GM12878 (cell line): ENCODE data around the gene KRT86. TPM values are rescaled to one million over a fixed set of nuclear protein-coding genes. Genes with fewer than 3 reads are reported as not detected.

ENCODE experiments used
- ATAC-seq: fragments of 200-7000 bp; cut with Tn5 transposase; 3 replicates; pipeline ENCODE4 v1.9.1; 2020; ENCODE audit warnings: mild to moderate bottlenecking, moderate library complexity
- BruUV-seq: library from RNA; stranded (reverse); fragments of 400-500 nt; replicated peaks from 2 replicates; lab custom pipeline; 2021; lab: Mats Ljungman, UMichigan
- CTCF ChIA-PET: fragments of 300-600 bp; sonication (Branson Sonifier 250); formaldehyde crosslinking; extraction: SDS; loops from one replicate; lab custom pipeline; 2021; ENCODE audit warnings: inconsistent platforms; lab: Yijun Ruan, JAX
- POLR2A ChIA-PET: fragments of 350-600 bp; formaldehyde crosslinking; extraction: SDS; loops from one replicate; lab custom pipeline; 2021; ENCODE audit warnings: inconsistent platforms; lab: Charles Lee
- RAD21 ChIA-PET: fragments of 300-600 bp; sonication (Branson Sonifier 250); formaldehyde crosslinking; loops from one replicate; lab custom pipeline; 2023; ENCODE audit warnings: antibody characterized with exemption; ENCODE audit not compliant: unreplicated experiment; lab: Charles Lee
- SMC1A ChIA-PET: fragments of 300-600 bp; sonication (Branson Sonifier 250); formaldehyde crosslinking; loops from one replicate; lab custom pipeline; 2023; ENCODE audit not compliant: unreplicated experiment, uncharacterized antibody; lab: Charles Lee
- DNase-seq: peaks from one replicate; pipeline ENCODE4 v3.0.0-alpha.2; 2011; ENCODE audit warnings: low read depth, low spot score
- FAIRE-seq: peaks from 3 replicates; lab custom pipeline; 2011; peaks lifted over from hg19 to GRCh38; lab: Jason Lieb, UNC
- H2AFZ ChIP-seq: 2 replicates; pipeline ENCODE4 v1.6.0; 2011; ENCODE audit warnings: low read depth, low read length, control low read depth; ENCODE audit not compliant: control insufficient read depth
- H3K27ac ChIP-seq: 2 replicates; pipeline ENCODE4 v1.5.1; 2011; ENCODE audit warnings: control low read depth; ENCODE audit not compliant: control insufficient read depth, insufficient read depth
- H3K27me3 ChIP-seq, 2 experiments: replicated peaks in 1 of 2; 2 replicates each; pipeline versions ENCODE4 v1.6.0 to v1.6.1; 2011; ENCODE audit warnings: low read length in 1 of 2; ENCODE audit not compliant: control insufficient read depth in 2 of 2, insufficient read depth in 2 of 2
- H3K36me3 ChIP-seq, 2 experiments: 2 replicates each; pipeline ENCODE4 v1.5.1; 2011; ENCODE audit warnings: low read length in 1 of 2; ENCODE audit not compliant: control insufficient read depth in 2 of 2, insufficient read depth in 2 of 2
- H3K4me1 ChIP-seq: 2 replicates; pipeline ENCODE4 v1.6.1; 2011; ENCODE audit warnings: mild to moderate bottlenecking, low read length, moderate library complexity, mixed read lengths; ENCODE audit not compliant: control insufficient read depth, insufficient read depth
- H3K4me2 ChIP-seq: 2 replicates; pipeline ENCODE4 v1.6.0; 2011; ENCODE audit warnings: control low read depth; ENCODE audit not compliant: control insufficient read depth, insufficient read depth
- H3K4me3 ChIP-seq: fragments of 200-600 bp; sonication (generic); 2 replicates; pipeline ENCODE4 v1.5.1; 2016
- H3K79me2 ChIP-seq: 2 replicates; pipeline ENCODE4 v1.6.0; 2011; ENCODE audit warnings: low read length; ENCODE audit not compliant: control insufficient read depth, insufficient read depth
- H3K9ac ChIP-seq: 2 replicates; pipeline ENCODE4 v1.8.0; 2011; ENCODE audit warnings: low read length, control low read depth, mixed read lengths; ENCODE audit not compliant: control insufficient read depth, insufficient read depth
- H3K9me3 ChIP-seq: replicated peaks from 3 replicates; pipeline ENCODE4 v1.5.1; 2011; ENCODE audit warnings: mild to moderate bottlenecking, low read length; ENCODE audit not compliant: control insufficient read depth, insufficient read depth
- H4K20me1 ChIP-seq: 2 replicates; pipeline ENCODE4 v1.6.0; 2011; ENCODE audit not compliant: control insufficient read depth, insufficient read depth
- BRCA1 ChIP-seq: IDR thresholded peaks from 2 replicates; pipeline ENCODE4 v1.6.1; 2011; ENCODE audit warnings: low read depth, low read length, improper control_type of control experiment
- CHD4 ChIP-seq: fragments of 200-600 bp; sonication (generic); IDR thresholded peaks from 2 replicates; pipeline ENCODE4 v1.6.1; 2016; ENCODE audit warnings: mild to moderate bottlenecking
- CREB1 ChIP-seq: IDR thresholded peaks from 2 replicates; pipeline ENCODE4 v1.6.1; 2012; ENCODE audit warnings: low read depth, mild to moderate bottlenecking, inconsistent platforms
- HCFC1 ChIP-seq: fragments of 150-350 bp; IDR thresholded peaks from 2 replicates; pipeline ENCODE4 v1.6.1; 2014; ENCODE audit warnings: low read length
- HDGF ChIP-seq: fragments of 450-650 bp; IDR thresholded peaks from 2 replicates; pipeline ENCODE4 v1.6.1; 2016; ENCODE audit warnings: antibody characterized with exemption
- JUND ChIP-seq: IDR thresholded peaks from 2 replicates; pipeline ENCODE4 v1.6.1; 2012; ENCODE audit warnings: low read depth, mild to moderate bottlenecking, low read length, improper control_type of control experiment, moderate library complexity
- LARP7 ChIP-seq: fragments of 450-650 bp; IDR thresholded peaks from 2 replicates; pipeline ENCODE4 v1.6.1; 2017; ENCODE audit warnings: mild to moderate bottlenecking
- NFYB ChIP-seq: IDR thresholded peaks from 2 replicates; pipeline ENCODE4 v1.6.1; 2011; ENCODE audit warnings: low read depth, mild to moderate bottlenecking, low read length, improper control_type of control experiment, moderate library complexity; ENCODE audit not compliant: insufficient read depth
- NR2C1 ChIP-seq: fragments of 450-650 bp; IDR thresholded peaks from 2 replicates; pipeline ENCODE4 v1.6.1; 2017; ENCODE audit warnings: antibody characterized with exemption, mild to moderate bottlenecking, moderate library complexity
- POLR2A ChIP-seq: IDR thresholded peaks from 2 replicates; pipeline ENCODE4 v1.6.1; 2011; ENCODE audit warnings: low read depth, mild to moderate bottlenecking, low read length
- WRNIP1 ChIP-seq: IDR thresholded peaks from 2 replicates; pipeline ENCODE4 v1.6.1; 2011; ENCODE audit warnings: low read depth, low read length, improper control_type of control experiment, borderline replicate concordance
- YBX1 ChIP-seq: fragments of 450-650 bp; IDR thresholded peaks from 2 replicates; pipeline ENCODE4 v1.6.1; 2016; ENCODE audit warnings: antibody characterized with exemption
- YY1 ChIP-seq: IDR thresholded peaks from 2 replicates; pipeline ENCODE4 v1.6.1; 2011; ENCODE audit warnings: low read depth, mild to moderate bottlenecking, low read length
- ZBED1 ChIP-seq: IDR thresholded peaks from 2 replicates; pipeline ENCODE4 v1.6.1; 2016; ENCODE audit warnings: borderline replicate concordance
- ZNF622 ChIP-seq: fragments of 450-650 bp; IDR thresholded peaks from 2 replicates; pipeline ENCODE4 v1.6.1; 2017; ENCODE audit warnings: mild to moderate bottlenecking, inconsistent platforms
- WGBS: methylation state at CpG from one replicate; pipeline ENCODE4 v1.1.6; 2016; ENCODE audit warnings: low lambda C conversion rate; ENCODE audit not compliant: insufficient replicate concordance, insufficient coverage; ENCODE audit errors: missing lambda C conversion rate; 5-methylcytosine and 5-hydroxymethylcytosine counted together
- in situ Hi-C: fragments of 300-500 bp; cut with MboI; formaldehyde crosslinking; loops from 9 replicates; pipeline ENCODE4 v1.14.3; 2018; ENCODE audit warnings: mixed read lengths
- intact Hi-C: fragments of 100-400 bp; cut with micrococcal nuclease; formaldehyde crosslinking; loops from one replicate; pipeline ENCODE4 v1.14.2; 2022; ENCODE audit not compliant: unreplicated experiment
- polyA plus RNA-seq, 11 experiments: library from polyadenylated mRNA; depleted of rRNA in 4 of 11; unstranded in 6 of 11; stranded (reverse) in 5 of 11; fragments of >200 nt; fragmentation: Nextera tagmentation in 4 of 11; fragmentation: Illumina TruSeq in 1 of 11; extraction: Ambion mirVana in 4 of 11; extraction: Trizol in 1 of 11; gene quantifications; 1 replicate in 1 of 11; 2 replicates in 10 of 11; pipeline versions ENCODE4 v1.2.1 to v1.2.3, GENCODE V29; 2011 to 2016; ENCODE audit warnings: inconsistent platforms in 2 of 11, missing spikeins in 2 of 11, low read depth in 1 of 11
- total RNA-seq, 4 experiments: library from RNA; depleted of rRNA in 3 of 4; stranded (reverse); fragments of >200 nt in 3 of 4; fragmentation: Illumina TruSeq in 1 of 4; extraction: Trizol in 1 of 4; gene quantifications; 2 replicates each; pipeline versions ENCODE4 v1.2.1 to v1.2.3, GENCODE V29; 2013 to 2021
- TF ChIP-seq, protein P1 (sequence below): fragments of 450-650 bp; IDR thresholded peaks from 2 replicates; pipeline ENCODE4 v1.6.1; 2017; ENCODE audit warnings: borderline replicate concordance
- TF ChIP-seq, protein P2 (sequence below): fragments of 450-650 bp; IDR thresholded peaks from 2 replicates; pipeline ENCODE4 v1.6.1; 2018; ENCODE audit warnings: borderline replicate concordance, mild to moderate bottlenecking; ENCODE audit not compliant: partially characterized antibody

KRT86 gene
- total and polyA plus RNA-seq, 10 of the 15 experiments (the other 5 are each of a cell fraction or from before 2014, with no cell fraction given), result 0.11 to 0.54 (median 0.18) TPM; not detected in 4

GRCh38 chr12:52337054-52337453, 62.6 kb downstream of the KRT86 start:
- ChIA-PET POLR2A (interaction anchor here (1.2 kb wide), 1 partner anchor 10 kb away, joined by 3 read pairs; no protein-coding TSS in a partner anchor), SMC1A (interaction anchor here (0.9 kb wide), 1 partner anchor 168 kb away, joined by 3 read pairs; no protein-coding TSS in a partner anchor)
- in situ Hi-C loops, result no loop called here
- ATAC-seq, result no peak
- peaks cover 0 to 2% of the 10 kb centered on the region in 2 experiments; a peak in 2 of 4 replicates for H3K27me3 ChIP-seq
- TF ChIP-seq YY1 (no peak), HDGF (no peak), CHD4 (no peak), POLR2A (no peak), BRCA1 (no peak), NFYB (no peak), WRNIP1 (no peak), CREB1 (no peak), HCFC1 (no peak), LARP7 (no peak), YBX1 (no peak), ZNF622 (no peak), ZBED1 (no peak), NR2C1 (no peak), JUND (no peak)
- TF ChIP-seq, protein P1, sequence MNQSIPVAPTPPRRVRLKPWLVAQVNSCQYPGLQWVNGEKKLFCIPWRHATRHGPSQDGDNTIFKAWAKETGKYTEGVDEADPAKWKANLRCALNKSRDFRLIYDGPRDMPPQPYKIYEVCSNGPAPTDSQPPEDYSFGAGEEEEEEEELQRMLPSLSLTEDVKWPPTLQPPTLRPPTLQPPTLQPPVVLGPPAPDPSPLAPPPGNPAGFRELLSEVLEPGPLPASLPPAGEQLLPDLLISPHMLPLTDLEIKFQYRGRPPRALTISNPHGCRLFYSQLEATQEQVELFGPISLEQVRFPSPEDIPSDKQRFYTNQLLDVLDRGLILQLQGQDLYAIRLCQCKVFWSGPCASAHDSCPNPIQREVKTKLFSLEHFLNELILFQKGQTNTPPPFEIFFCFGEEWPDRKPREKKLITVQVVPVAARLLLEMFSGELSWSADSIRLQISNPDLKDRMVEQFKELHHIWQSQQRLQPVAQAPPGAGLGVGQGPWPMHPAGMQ, result no peak
- TF ChIP-seq, protein P2, sequence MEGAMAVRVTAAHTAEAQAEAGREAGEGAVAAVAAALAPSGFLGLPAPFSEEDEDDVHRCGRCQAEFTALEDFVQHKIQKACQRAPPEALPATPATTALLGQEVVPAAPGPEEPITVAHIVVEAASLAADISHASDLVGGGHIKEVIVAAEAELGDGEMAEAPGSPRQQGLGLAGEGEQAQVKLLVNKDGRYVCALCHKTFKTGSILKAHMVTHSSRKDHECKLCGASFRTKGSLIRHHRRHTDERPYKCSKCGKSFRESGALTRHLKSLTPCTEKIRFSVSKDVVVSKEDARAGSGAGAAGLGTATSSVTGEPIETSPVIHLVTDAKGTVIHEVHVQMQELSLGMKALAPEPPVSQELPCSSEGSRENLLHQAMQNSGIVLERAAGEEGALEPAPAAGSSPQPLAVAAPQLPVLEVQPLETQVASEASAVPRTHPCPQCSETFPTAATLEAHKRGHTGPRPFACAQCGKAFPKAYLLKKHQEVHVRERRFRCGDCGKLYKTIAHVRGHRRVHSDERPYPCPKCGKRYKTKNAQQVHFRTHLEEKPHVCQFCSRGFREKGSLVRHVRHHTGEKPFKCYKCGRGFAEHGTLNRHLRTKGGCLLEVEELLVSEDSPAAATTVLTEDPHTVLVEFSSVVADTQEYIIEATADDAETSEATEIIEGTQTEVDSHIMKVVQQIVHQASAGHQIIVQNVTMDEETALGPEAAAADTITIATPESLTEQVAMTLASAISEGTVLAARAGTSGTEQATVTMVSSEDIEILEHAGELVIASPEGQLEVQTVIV, result no peak
- TF ChIP-seq, all 136 proteins: peak for 0
- DNase-seq, result no peak
- no TSS peak for BruUV-seq
- Histone ChIP-seq H3K9me3 (no peaks in the 10 kb centered on the region; the same call in 2 of the 3 replicates), H2AFZ (no peak overlapping the region), H3K27ac (no peak overlapping the region), H3K36me3 (no peaks in the 10 kb centered on the region), H4K20me1 (no peaks in the 10 kb centered on the region), H3K4me3 (no peak overlapping the region), H3K79me2 (no peaks in the 10 kb centered on the region), H3K4me1 (no peaks in the 10 kb centered on the region), H3K9ac (no peak overlapping the region), H3K4me2 (no peak overlapping the region)
- FAIRE-seq, result no peak
- WGBS, result 0% methylated on average over 1 of the region's 1 CpG
- intact Hi-C loops, result no loop called here
- CTCF ChIA-PET, result interaction anchor here (1.0 to 2.2 kb wide), 3 partner anchors 9 to 14 kb away, joined by 3 to 7 read pairs (median 3); no protein-coding TSS in a partner anchor
- RAD21 ChIA-PET, result no interaction called here
